Activated T-cell treated with anti-CD3 and anti-CD28 coated beads, Interleukin-2, amount 50 U/mL, for 48 hours (primary cell): Measurements from ENCODE around the gene CCDC15.
A peak's percentile ranks its signal among the peaks of the same experiment; 100 is the strongest.
"Not testable (repeated sequence)": the region's sequence is repeated elsewhere in the genome, so short reads cannot be mapped to it uniquely, and the experiment has no call there.

Experiments
- DNase-seq, 2 experiments: peaks; one replicate each; pipeline ENCODE4 v3.0.0-alpha.2; 2020

The CCDC15 gene

GRCh38 chr11:125082611-125083311 is 128.8 kb downstream of the CCDC15 start:
- no peak for DNase-seq

- no peak for DNase-seq
These were observed 129.5 kb downstream of the CCDC15 start for GRCh38 chr11:125083312-125084056.

GRCh38 chr11:125084057-125084416 is 130.0 kb downstream of the CCDC15 start:
- no peak for DNase-seq

GRCh38 chr11:125084761-125085231 is 130.8 kb downstream of the CCDC15 start:
- no peak for DNase-seq

- no peak for DNase-seq
These were observed 131.5 kb downstream of the CCDC15 start for GRCh38 chr11:125085301-125086081.

- DNase-seq = no peak
These were observed 132.8 kb downstream of the CCDC15 start for GRCh38 chr11:125086633-125087296.

- DNase-seq = no peak
These were observed 134.1 kb downstream of the CCDC15 start for GRCh38 chr11:125088123-125088522.

GRCh38 chr11:125088576-125089455 is 134.8 kb downstream of the CCDC15 start:
- no peak for DNase-seq

GRCh38 chr11:125089481-125089880 is 135.5 kb downstream of the CCDC15 start:
- not testable (repeated sequence) for DNase-seq

- DNase-seq = not testable (repeated sequence)
These were observed 136.1 kb downstream of the CCDC15 start for GRCh38 chr11:125090151-125090550.

GRCh38 chr11:125090816-125091215 is 136.8 kb downstream of the CCDC15 start:
- peak in 1 of 2 experiments; percentile 8 for DNase-seq
